A549 (cell line): ENCODE data around the gene NR1H4. TPM values are rescaled to one million over a fixed set of nuclear protein-coding genes. Genes with fewer than 3 reads are reported as not detected.

ENCODE experiments used
- ATAC-seq, 2 experiments: fragments of 200-7000 bp in 1 of 2; fragments of >200 bp in 1 of 2; cut with Nextera tagmentation in 1 of 2; cut with Tn5 transposase in 1 of 2; 3 replicates each; pipeline versions ENCODE4 v1.8.0 to v1.9.1; 2018 to 2020; ENCODE audit warnings: mild to moderate bottlenecking in 1 of 2, moderate library complexity in 1 of 2
- CTCF ChIA-PET: fragments of 300-600 bp; sonication (Branson Sonifier 250); formaldehyde crosslinking; extraction: SDS; loops from one replicate; lab custom pipeline; 2021; ENCODE audit warnings: antibody characterized with exemption, inconsistent platforms; lab: Yijun Ruan, JAX
- POLR2A ChIA-PET: fragments of 350-600 bp; formaldehyde crosslinking; extraction: SDS; loops from one replicate; lab custom pipeline; 2021; ENCODE audit warnings: antibody characterized with exemption, inconsistent platforms; lab: Yijun Ruan, JAX
- DNase-seq, 2 experiments: peaks; one replicate each; pipeline versions ENCODE4 v3.0.0 to v3.0.0-alpha.2; 2011 to 2016; ENCODE audit warnings: low read depth in 1 of 2, low spot score in 1 of 2
- FAIRE-seq: peaks from 2 replicates; lab custom pipeline; 2011; peaks lifted over from hg19 to GRCh38; lab: Jason Lieb, UNC
- H3K27ac ChIP-seq, 2 experiments: fragments of >200 bp; sonication (Bioruptor Twin); formaldehyde crosslinking; 3 replicates each; pipeline ENCODE4 v1.5.1; 2016 to 2017
- H3K4me1 ChIP-seq: fragments of >200 bp; sonication (Bioruptor Twin); formaldehyde crosslinking; 3 replicates; pipeline ENCODE4 v1.6.1; 2016
- H3K4me2 ChIP-seq: fragments of >200 bp; sonication (Bioruptor Twin); formaldehyde crosslinking; 3 replicates; pipeline ENCODE4 v1.6.1; 2016
- H3K4me3 ChIP-seq: fragments of >200 bp; sonication (Bioruptor Twin); formaldehyde crosslinking; 3 replicates; pipeline ENCODE4 v1.5.1; 2016
- H3K9me3 ChIP-seq: fragments of >200 bp; sonication (Bioruptor Twin); formaldehyde crosslinking; 3 replicates; pipeline ENCODE4 v1.6.1; 2016
- CBX2 ChIP-seq: fragments of 200-600 bp; sonication (generic); IDR thresholded peaks from 2 replicates; pipeline ENCODE4 v1.6.1; 2016; ENCODE audit warnings: low read depth, mild to moderate bottlenecking, borderline replicate concordance
- CEBPB ChIP-seq, 2 experiments: fragments of >200 bp in 1 of 2; sonication (Bioruptor Twin) in 1 of 2; formaldehyde crosslinking in 1 of 2; IDR thresholded peaks; 2 replicates each; pipeline ENCODE4 v1.6.1; 2012 to 2016
- EHF ChIP-seq: fragments of 250-450 bp; sonication (Bioruptor Pico); IDR thresholded peaks from 2 replicates; pipeline ENCODE4 v1.5.0; 2020; ENCODE audit warnings: mild to moderate bottlenecking
- EP300 ChIP-seq, 2 experiments: fragments of >200 bp; sonication (Bioruptor Twin); formaldehyde crosslinking; IDR thresholded peaks; 2 replicates in 1 of 2; 3 replicates in 1 of 2; pipeline ENCODE4 v1.6.1; 2016 to 2017
- ESRRA ChIP-seq: fragments of 150-350 bp; IDR thresholded peaks from 2 replicates; pipeline ENCODE4 v1.6.1; 2014; ENCODE audit warnings: mild to moderate bottlenecking, low read length, borderline replicate concordance
- HDAC2 ChIP-seq: fragments of 200-600 bp; sonication (generic); IDR thresholded peaks from 2 replicates; pipeline ENCODE4 v1.6.1; 2016
- HEYL ChIP-seq: fragments of 250-450 bp; sonication (Bioruptor Pico); IDR thresholded peaks from 2 replicates; pipeline ENCODE4 v1.8.0; 2021; ENCODE audit warnings: mild to moderate bottlenecking, moderate library complexity
- HOXB13 ChIP-seq: fragments of 250-450 bp; sonication (Bioruptor Pico); IDR thresholded peaks from 2 replicates; pipeline ENCODE4 v1.5.0; 2020; ENCODE audit warnings: low read depth, mild to moderate bottlenecking, moderate library complexity
- HOXB5 ChIP-seq: fragments of 250-450 bp; sonication (Bioruptor Pico); IDR thresholded peaks from 2 replicates; pipeline ENCODE4 v1.5.0; 2020; ENCODE audit warnings: mild to moderate bottlenecking, moderate library complexity
- JUNB ChIP-seq: fragments of >200 bp; sonication (Bioruptor Twin); formaldehyde crosslinking; IDR thresholded peaks from 2 replicates; pipeline ENCODE4 v1.6.1; 2016
- NFE2L2 ChIP-seq: fragments of 150-350 bp; conservative IDR thresholded peaks from 2 replicates; pipeline ENCODE4 v1.6.1; 2014; ENCODE audit warnings: low read length
- NR3C1 ChIP-seq: fragments of >200 bp; sonication (Bioruptor Twin); formaldehyde crosslinking; IDR thresholded peaks from 3 replicates; pipeline ENCODE4 v1.6.1; 2017
- PHF8 ChIP-seq: fragments of 200-600 bp; sonication (generic); IDR thresholded peaks from 2 replicates; pipeline ENCODE4 v1.6.1; 2016; ENCODE audit warnings: low read depth, mild to moderate bottlenecking, antibody characterized with exemption, moderate library complexity, borderline replicate concordance
- POLR2A ChIP-seq: IDR thresholded peaks from 2 replicates; pipeline ENCODE4 v1.6.1; 2012; ENCODE audit warnings: mild to moderate bottlenecking, low read length
- RAD21 ChIP-seq, 2 experiments: fragments of >200 bp in 1 of 2; sonication (Bioruptor Twin) in 1 of 2; formaldehyde crosslinking in 1 of 2; IDR thresholded peaks in 1 of 2; conservative IDR thresholded peaks in 1 of 2; 2 replicates in 1 of 2; 3 replicates in 1 of 2; pipeline ENCODE4 v1.6.1; 2012 to 2018; ENCODE audit warnings: inconsistent platforms in 1 of 2
- RFX5 ChIP-seq: fragments of 450-650 bp; IDR thresholded peaks from 2 replicates; pipeline ENCODE4 v1.7.1; 2014; ENCODE audit warnings: antibody characterized with exemption, mild to moderate bottlenecking, moderate library complexity
- RNF2 ChIP-seq: fragments of 200-600 bp; sonication (generic); IDR thresholded peaks from 2 replicates; pipeline ENCODE4 v1.6.1; 2016; ENCODE audit warnings: low read depth, mild to moderate bottlenecking, antibody characterized with exemption, moderate library complexity, borderline replicate concordance
- SREBF2 ChIP-seq: fragments of 450-650 bp; IDR thresholded peaks from 2 replicates; pipeline ENCODE4 v1.6.1; 2014; ENCODE audit warnings: mild to moderate bottlenecking, moderate library complexity
- TP53 ChIP-seq: fragments of 250-450 bp; sonication (Bioruptor Pico); IDR thresholded peaks from 2 replicates; pipeline ENCODE4 v1.5.0; 2021; ENCODE audit warnings: mild to moderate bottlenecking, moderate library complexity
- ZC3H11A ChIP-seq: fragments of 450-650 bp; IDR thresholded peaks from 2 replicates; pipeline ENCODE4 v1.6.1; 2014; ENCODE audit warnings: antibody characterized with exemption, mild to moderate bottlenecking
- ZFP36 ChIP-seq: fragments of 450-650 bp; IDR thresholded peaks from 2 replicates; pipeline ENCODE4 v1.6.1; 2014; ENCODE audit warnings: borderline replicate concordance; ENCODE audit not compliant: partially characterized antibody
- WGBS: methylation state at CpG from one replicate; pipeline ENCODE4 v1.1.6; 2017; ENCODE audit errors: missing lambda C conversion rate; 5-methylcytosine and 5-hydroxymethylcytosine counted together
- polyA plus RNA-seq, 4 experiments: library from polyadenylated mRNA; depleted of rRNA in 3 of 4; stranded (reverse); fragments of >200 nt; fragmentation: RNase III in 1 of 4; extraction: RNeasy Plus Mini Kit Qiagen cat#74134 plus additional on column Dnase treatment in 1 of 4; gene quantifications; 2 replicates in 3 of 4; 3 replicates in 1 of 4; pipeline ENCODE4 v1.2.3, GENCODE V29; 2011 to 2017
- TF ChIP-seq, protein P1 (sequence below): IDR thresholded peaks from 2 replicates; pipeline ENCODE4 v1.6.1; 2012; ENCODE audit warnings: low read depth, borderline replicate concordance
- TF ChIP-seq, protein P2 (sequence below): fragments of >200 bp; sonication (Bioruptor Twin); formaldehyde crosslinking; IDR thresholded peaks from 3 replicates; pipeline ENCODE4 v1.5.1; 2016
- TF ChIP-seq, protein P3 (sequence below): IDR thresholded peaks from 2 replicates; pipeline ENCODE4 v1.6.1; 2012
- TF ChIP-seq, protein P4 (sequence below): IDR thresholded peaks from 2 replicates; pipeline ENCODE4 v1.6.1; 2012
- TF ChIP-seq, protein P5 (sequence below): fragments of 150-350 bp; IDR thresholded peaks from 2 replicates; pipeline ENCODE4 v1.6.1; 2014; ENCODE audit warnings: low read depth, mild to moderate bottlenecking, low read length

The NR1H4 gene
- polyA plus RNA-seq, 2 of the 4 experiments (the other 2 are of a cell fraction) = 0.40 to 1.4 TPM

DNA sequence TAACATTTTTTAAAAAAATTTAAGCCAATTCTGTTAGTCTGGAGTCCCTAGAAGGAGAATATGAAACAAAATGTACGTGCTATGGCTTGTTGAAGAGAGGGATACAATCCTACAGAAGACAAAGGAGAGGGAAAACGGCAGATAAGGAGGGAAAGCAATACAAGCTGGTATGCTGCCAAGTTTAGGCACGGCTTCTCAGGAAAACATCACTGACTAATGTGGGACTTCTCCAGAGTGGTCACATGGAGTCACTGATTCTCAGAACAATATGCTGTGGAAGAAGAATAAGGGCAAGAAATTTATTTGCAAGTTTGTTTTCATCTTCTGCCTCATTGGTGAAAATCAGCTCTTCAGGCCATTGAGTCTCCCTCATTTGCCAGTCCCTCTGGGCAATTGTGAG is 22.9 kb upstream of the NR1H4 start:
- ChIA-PET CTCF (interaction anchor here (1.1 kb wide), 1 partner anchor 8 kb away, joined by 5 read pairs; no protein-coding TSS in a partner anchor), POLR2A (interaction anchor here (0.6 kb wide), 1 partner anchor 1820 kb away, joined by 3 read pairs; no protein-coding TSS in a partner anchor)
- FAIRE-seq (no peak), DNase-seq (no peak), ATAC-seq (no peak)
- TF ChIP-seq HEYL (CRISPR knock-in tag) (no peak), JUNB (no peak), EHF (CRISPR knock-in tag) (no peak), ZC3H11A (no peak), RNF2 (no peak), EP300 (IDR thresholded peaks at IDR 0.05) (no peak), CBX2 (no peak), NFE2L2 (no peak), HDAC2 (no peak), PHF8 (no peak), ZFP36 (no peak), HOXB13 (no peak), POLR2A (no peak)
- TF ChIP-seq, protein P1, sequence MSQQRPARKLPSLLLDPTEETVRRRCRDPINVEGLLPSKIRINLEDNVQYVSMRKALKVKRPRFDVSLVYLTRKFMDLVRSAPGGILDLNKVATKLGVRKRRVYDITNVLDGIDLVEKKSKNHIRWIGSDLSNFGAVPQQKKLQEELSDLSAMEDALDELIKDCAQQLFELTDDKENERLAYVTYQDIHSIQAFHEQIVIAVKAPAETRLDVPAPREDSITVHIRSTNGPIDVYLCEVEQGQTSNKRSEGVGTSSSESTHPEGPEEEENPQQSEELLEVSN = no peak
- TF ChIP-seq, protein P2, sequence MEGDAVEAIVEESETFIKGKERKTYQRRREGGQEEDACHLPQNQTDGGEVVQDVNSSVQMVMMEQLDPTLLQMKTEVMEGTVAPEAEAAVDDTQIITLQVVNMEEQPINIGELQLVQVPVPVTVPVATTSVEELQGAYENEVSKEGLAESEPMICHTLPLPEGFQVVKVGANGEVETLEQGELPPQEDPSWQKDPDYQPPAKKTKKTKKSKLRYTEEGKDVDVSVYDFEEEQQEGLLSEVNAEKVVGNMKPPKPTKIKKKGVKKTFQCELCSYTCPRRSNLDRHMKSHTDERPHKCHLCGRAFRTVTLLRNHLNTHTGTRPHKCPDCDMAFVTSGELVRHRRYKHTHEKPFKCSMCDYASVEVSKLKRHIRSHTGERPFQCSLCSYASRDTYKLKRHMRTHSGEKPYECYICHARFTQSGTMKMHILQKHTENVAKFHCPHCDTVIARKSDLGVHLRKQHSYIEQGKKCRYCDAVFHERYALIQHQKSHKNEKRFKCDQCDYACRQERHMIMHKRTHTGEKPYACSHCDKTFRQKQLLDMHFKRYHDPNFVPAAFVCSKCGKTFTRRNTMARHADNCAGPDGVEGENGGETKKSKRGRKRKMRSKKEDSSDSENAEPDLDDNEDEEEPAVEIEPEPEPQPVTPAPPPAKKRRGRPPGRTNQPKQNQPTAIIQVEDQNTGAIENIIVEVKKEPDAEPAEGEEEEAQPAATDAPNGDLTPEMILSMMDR = no peak
- TF ChIP-seq, protein P3, sequence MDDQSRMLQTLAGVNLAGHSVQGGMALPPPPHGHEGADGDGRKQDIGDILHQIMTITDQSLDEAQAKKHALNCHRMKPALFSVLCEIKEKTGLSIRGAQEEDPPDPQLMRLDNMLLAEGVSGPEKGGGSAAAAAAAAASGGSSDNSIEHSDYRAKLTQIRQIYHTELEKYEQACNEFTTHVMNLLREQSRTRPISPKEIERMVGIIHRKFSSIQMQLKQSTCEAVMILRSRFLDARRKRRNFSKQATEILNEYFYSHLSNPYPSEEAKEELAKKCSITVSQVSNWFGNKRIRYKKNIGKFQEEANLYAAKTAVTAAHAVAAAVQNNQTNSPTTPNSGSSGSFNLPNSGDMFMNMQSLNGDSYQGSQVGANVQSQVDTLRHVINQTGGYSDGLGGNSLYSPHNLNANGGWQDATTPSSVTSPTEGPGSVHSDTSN = no peak
- Histone ChIP-seq H3K4me1 (no peaks in the 10 kb centered on the region), H3K4me2 (no peak overlapping the region), H3K9me3 (no peaks in the 10 kb centered on the region), H3K27ac (no peak overlapping the region), H3K4me3 (no peak overlapping the region)
- WGBS = 22% methylated on average over 3 of the region's 3 CpGs

DNA sequence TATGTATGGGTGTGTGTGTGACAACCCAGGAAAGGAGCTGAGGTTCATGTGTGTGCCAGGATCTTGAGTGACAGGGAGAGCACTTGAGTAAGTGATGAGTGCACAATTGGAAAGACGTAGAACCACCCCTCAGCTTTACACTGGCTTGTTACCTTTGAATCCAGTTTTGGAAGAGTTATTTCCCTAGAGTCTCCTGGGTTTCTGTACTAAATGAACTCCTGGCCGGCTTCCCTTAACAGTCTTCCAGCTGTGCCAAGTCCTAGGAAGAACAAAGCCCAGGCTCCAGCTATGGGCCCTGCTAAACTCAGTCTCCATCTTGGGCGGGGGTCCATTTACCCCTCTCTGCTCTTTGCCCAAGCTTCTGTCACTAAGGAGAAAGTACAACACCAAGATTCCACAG is 19.7 kb upstream of the NR1H4 start:
- CTCF ChIA-PET = no interaction called here
- Histone ChIP-seq H3K4me2 (no peak overlapping the region), H3K9me3 (no peaks in the 10 kb centered on the region), H3K4me1 (no peaks in the 10 kb centered on the region), H3K4me3 (no peak overlapping the region), H3K27ac (no peak overlapping the region)
- 35% methylated on average over 3 of the region's 3 CpGs for WGBS
- ATAC-seq (no peak), FAIRE-seq (no peak), DNase-seq (no peak)
- TF ChIP-seq TP53 = no peak
- TF ChIP-seq NR3C1 = no peak
- no peak for TF ChIP-seq SREBF2
- TF ChIP-seq ESRRA = no peak
- TF ChIP-seq, protein P4, sequence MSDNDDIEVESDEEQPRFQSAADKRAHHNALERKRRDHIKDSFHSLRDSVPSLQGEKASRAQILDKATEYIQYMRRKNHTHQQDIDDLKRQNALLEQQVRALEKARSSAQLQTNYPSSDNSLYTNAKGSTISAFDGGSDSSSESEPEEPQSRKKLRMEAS = no peak
- no peak for TF ChIP-seq EHF (CRISPR knock-in tag)
- no peak for TF ChIP-seq RFX5
- TF ChIP-seq, protein P5, sequence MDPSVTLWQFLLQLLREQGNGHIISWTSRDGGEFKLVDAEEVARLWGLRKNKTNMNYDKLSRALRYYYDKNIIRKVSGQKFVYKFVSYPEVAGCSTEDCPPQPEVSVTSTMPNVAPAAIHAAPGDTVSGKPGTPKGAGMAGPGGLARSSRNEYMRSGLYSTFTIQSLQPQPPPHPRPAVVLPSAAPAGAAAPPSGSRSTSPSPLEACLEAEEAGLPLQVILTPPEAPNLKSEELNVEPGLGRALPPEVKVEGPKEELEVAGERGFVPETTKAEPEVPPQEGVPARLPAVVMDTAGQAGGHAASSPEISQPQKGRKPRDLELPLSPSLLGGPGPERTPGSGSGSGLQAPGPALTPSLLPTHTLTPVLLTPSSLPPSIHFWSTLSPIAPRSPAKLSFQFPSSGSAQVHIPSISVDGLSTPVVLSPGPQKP = no peak
- TF ChIP-seq PHF8 = no peak
- no peak for TF ChIP-seq HEYL (CRISPR knock-in tag)
- TF ChIP-seq HDAC2 = no peak
- no peak for TF ChIP-seq CEBPB (IDR thresholded peaks at IDR 0.05)
- TF ChIP-seq, protein P2 = no peak
- no peak for TF ChIP-seq RAD21 (conservative IDR thresholded peaks at IDR 0.05 in 1 of 2, IDR thresholded peaks at IDR 0.05 in 1 of 2)
- no peak for TF ChIP-seq HOXB5 (CRISPR knock-in tag)
- TF ChIP-seq POLR2A = no peak
- POLR2A ChIA-PET = no interaction called here
